Fibroblast of villous mesenchyme (primary cell): Measurements from ENCODE around the gene SMYD3. TPM values are rescaled to one million over a fixed set of nuclear protein-coding genes. Genes with fewer than 3 reads are reported as not detected.
"Not testable (repeated sequence)": the region's sequence is repeated elsewhere in the genome, so short reads cannot be mapped to it uniquely, and the experiment has no call there.

Experiments
- DNase-seq: peaks from one replicate; pipeline ENCODE4 v3.0.0-alpha.2; 2010; ENCODE audit warnings: low read depth
- H3K4me3 ChIP-seq: 2 replicates; pipeline ENCODE4 v1.5.1; 2011; ENCODE audit warnings: low read depth, mild to moderate bottlenecking, low read length
- total RNA-seq: library from RNA; depleted of rRNA; stranded (reverse); fragments of >200 nt; gene quantifications from 2 replicates; pipeline ENCODE4 v1.2.3, GENCODE V29; 2012
- TF ChIP-seq, protein P1 (sequence below): IDR thresholded peaks from 2 replicates; pipeline ENCODE4 v1.5.1; 2012; ENCODE audit warnings: low read depth, mild to moderate bottlenecking, low read length; ENCODE audit not compliant: insufficient read depth

The SMYD3 gene
- total RNA-seq, 1 donor, result 35.4 TPM

DNA sequence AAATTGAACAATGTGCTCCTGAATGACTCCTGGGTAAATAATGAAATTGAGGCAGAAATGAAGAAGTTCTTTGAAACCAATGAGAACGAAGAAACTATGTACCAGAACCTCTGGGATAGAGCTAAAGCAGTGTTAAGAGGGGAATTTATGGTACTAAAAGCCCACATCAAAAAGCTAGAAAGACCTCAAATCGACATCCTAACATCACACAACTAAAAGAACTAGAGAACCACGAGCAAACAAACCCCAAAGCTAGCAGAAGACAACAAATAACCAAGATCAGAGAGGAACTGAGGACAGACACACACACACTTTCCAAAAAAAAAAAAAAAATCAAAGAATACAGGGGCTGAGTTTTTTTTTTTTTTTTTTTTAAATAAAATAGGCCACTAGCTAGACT lies 564.2 kb downstream of the SMYD3 start:
- no peak for DNase-seq
- no peak overlapping the region for H3K4me3 ChIP-seq
- TF ChIP-seq, protein P1, sequence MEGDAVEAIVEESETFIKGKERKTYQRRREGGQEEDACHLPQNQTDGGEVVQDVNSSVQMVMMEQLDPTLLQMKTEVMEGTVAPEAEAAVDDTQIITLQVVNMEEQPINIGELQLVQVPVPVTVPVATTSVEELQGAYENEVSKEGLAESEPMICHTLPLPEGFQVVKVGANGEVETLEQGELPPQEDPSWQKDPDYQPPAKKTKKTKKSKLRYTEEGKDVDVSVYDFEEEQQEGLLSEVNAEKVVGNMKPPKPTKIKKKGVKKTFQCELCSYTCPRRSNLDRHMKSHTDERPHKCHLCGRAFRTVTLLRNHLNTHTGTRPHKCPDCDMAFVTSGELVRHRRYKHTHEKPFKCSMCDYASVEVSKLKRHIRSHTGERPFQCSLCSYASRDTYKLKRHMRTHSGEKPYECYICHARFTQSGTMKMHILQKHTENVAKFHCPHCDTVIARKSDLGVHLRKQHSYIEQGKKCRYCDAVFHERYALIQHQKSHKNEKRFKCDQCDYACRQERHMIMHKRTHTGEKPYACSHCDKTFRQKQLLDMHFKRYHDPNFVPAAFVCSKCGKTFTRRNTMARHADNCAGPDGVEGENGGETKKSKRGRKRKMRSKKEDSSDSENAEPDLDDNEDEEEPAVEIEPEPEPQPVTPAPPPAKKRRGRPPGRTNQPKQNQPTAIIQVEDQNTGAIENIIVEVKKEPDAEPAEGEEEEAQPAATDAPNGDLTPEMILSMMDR, result no peak

DNA sequence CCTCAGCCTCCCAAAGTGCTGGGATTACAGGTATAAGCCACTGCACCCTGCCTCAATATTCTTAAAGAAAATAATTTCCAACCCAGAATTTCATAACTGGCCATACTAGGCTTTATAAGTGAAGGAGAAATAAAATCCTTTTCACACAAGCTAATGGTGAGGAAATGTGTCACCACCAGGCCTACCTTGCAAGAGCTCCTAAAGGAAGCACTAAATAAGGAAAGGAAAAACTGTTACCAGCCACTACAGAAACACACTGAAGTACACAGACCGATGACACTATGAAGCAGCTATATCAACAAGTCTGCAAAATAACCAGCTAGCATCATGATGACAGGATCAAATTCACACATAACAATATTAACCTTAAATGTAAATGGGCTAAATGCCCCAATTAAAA lies 565.3 kb downstream of the SMYD3 start:
- not testable (repeated sequence) for H3K4me3 ChIP-seq, DNase-seq

DNA sequence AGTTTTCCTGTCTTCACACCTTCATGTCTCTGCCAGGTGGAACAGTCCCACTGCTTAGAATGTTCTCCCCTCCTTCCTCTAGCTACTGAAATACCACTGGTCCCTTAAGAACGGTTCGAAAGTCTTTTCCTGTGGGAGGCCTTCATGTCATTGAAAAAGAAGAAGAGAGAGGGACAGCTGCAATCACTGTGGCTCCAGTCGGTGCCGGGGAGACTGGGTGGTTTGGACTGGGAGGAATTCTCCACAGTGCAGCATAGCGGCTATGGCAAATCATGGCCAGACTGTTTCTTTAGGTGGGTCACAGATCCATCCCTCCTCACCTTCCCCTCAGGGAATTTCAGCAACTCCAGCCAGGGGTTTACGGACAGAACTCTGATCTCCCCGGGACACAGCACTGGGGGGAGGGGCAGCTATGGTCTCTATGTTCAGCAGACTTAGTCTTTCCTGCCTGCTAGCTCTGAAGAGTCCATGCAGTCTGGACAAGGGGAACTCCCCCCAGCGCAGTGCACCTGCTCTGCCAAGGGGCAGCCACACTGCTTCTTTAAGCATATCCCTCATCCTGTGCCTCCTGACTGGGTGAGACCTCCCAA lies 567.2 kb downstream of the SMYD3 start:
- H3K4me3 ChIP-seq, result no peak overlapping the region
- TF ChIP-seq, protein P1, result no peak
- no peak for DNase-seq

DNA sequence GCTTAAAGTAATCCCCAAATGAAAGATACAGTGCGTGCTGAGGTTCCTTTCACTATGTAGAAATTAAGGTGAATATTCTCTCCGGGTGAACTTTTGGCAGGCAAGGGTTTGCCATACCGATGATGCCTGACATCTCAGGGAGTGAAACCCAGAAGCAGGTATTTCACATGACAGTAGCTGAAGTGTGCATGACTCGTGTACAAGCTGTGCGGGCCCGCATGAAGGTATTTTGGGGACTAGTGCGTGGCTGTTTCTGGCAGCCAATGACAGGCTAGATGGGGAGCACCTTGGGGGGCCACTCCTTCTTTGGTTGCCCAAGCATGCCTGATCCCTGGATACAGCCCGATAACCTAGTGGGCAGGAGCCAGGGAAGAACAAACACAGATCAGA lies 569.0 kb downstream of the SMYD3 start:
- TF ChIP-seq, protein P1, result no peak
- DNase-seq, result no peak

DNA sequence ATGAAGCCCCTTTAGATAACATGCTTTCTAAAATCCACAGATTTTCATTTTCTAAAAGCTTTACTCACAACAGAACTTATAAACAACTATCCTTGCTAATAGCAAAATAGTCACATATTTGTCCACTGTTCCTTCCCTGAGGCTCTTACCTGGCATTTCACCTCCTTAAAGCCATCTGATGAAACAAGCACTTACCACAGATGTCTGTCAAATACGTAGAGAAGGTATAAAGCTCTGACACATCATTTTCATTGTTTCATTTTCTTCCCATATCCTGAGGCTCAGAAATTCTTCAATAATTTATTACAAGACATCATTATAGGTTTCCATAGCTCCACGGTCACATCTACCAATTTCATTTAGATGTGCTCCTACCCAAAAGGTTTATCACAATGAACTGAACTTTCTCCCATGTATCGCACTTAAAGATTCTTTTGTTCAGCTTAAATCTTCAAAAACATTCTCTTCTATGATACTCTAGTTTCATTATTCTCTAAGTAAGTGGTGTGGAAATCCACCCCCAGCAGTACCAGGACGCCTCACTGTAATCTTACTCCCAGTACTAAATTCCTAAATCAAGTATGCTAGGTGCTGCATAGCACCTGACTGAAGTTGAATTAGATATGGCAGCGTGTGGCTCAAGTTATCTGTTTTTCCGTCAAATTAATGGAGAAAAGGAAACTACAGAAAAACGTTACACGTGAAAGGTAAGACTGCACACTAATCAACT lies 569.6 kb downstream of the SMYD3 start:
- H3K4me3 ChIP-seq, result no peak overlapping the region
- no peak for DNase-seq
- TF ChIP-seq, protein P1, result no peak

More for the DNA sequence above, 569.0 kb downstream of the SMYD3 start:
- H3K4me3 ChIP-seq, result no peak overlapping the region

DNA sequence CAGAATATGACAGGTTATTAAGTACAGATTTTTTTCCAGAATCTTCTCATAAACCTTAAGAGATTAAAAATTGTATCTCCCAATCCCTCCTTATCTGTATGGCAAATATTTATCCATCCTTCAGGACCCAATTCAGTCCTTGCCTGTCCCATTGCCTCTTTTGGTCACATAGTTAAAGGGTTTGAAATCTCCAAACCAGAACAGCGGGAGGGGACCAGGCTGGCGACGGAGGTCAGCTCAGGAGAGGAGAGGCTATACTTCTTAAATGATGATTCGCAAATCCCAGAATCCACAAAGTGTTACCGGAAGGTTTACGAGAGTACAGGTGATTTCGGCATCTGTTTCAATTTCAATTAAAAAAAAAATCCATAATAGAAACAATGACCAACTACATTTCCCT lies 572.7 kb downstream of the SMYD3 start:
- TF ChIP-seq, protein P1, result no peak
- no peak overlapping the region for H3K4me3 ChIP-seq
- DNase-seq, result no peak

DNA sequence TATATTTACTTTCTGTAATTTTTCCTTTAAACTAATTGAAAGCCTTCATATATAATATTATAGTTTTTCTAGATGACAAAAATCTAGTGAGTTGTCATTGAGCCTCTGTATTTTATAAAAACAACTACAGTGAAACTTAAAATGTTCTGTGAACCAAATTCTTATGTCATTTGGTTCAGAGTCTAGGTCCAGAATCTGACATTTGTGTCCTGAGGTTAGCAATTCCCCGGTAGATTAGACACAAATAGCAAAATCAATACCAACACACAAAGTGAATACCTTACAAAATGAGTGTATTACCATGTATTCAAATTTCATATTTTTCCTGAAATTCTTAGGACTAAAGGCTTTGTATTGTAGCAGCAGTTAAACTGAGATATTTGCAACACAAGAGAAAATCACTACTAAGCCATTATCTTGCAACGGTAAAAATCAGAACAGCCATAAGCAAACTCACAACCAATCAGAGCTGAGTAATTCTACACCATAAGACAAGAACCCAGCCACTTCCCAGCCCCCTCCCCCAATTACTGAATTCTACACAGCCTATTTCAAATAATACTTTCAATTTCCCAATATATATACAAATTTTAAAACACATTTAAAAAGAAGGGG lies 573.5 kb downstream of the SMYD3 start:
- no peak overlapping the region for H3K4me3 ChIP-seq
- DNase-seq, result no peak
- TF ChIP-seq, protein P1, result no peak
